ENCODE data around the gene MEGF9.

DNA sequence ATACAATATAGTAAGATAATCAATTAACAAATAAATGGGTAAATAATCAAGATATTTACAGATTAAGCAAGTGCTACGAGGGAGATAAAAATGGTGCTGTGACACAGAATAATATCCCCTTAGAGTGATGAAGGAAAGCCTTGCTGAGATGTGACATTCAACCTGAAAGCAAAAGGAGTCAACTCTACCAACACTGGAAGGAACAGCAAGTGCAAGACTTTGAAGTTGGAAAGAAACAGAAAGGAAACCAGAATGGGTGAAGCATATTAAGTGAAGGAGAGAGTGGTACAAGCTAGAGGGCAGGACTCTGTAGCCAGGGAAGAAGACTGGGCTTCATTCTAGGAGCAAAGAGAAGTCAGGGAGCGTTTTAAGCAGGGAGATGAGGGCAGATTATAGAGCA lies 12.2 kb upstream of the MEGF9 start:
- TF ChIP-seq, protein P1, sequence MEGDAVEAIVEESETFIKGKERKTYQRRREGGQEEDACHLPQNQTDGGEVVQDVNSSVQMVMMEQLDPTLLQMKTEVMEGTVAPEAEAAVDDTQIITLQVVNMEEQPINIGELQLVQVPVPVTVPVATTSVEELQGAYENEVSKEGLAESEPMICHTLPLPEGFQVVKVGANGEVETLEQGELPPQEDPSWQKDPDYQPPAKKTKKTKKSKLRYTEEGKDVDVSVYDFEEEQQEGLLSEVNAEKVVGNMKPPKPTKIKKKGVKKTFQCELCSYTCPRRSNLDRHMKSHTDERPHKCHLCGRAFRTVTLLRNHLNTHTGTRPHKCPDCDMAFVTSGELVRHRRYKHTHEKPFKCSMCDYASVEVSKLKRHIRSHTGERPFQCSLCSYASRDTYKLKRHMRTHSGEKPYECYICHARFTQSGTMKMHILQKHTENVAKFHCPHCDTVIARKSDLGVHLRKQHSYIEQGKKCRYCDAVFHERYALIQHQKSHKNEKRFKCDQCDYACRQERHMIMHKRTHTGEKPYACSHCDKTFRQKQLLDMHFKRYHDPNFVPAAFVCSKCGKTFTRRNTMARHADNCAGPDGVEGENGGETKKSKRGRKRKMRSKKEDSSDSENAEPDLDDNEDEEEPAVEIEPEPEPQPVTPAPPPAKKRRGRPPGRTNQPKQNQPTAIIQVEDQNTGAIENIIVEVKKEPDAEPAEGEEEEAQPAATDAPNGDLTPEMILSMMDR (IDR thresholded peaks at IDR 0.05): no peak
- no peak for TF ChIP-seq EP300 (IDR thresholded peaks at IDR 0.05)
- TF ChIP-seq POLR2A (IDR thresholded peaks at IDR 0.05): no peak

Measured in tibial nerve (tissue), 4 donors.